Measurements from ENCODE around the gene ERICH2.
"Not testable (repeated sequence)": the region's sequence is repeated elsewhere in the genome, so short reads cannot be mapped to it uniquely, and the experiment has no call there.

Gene ERICH2, protein sequence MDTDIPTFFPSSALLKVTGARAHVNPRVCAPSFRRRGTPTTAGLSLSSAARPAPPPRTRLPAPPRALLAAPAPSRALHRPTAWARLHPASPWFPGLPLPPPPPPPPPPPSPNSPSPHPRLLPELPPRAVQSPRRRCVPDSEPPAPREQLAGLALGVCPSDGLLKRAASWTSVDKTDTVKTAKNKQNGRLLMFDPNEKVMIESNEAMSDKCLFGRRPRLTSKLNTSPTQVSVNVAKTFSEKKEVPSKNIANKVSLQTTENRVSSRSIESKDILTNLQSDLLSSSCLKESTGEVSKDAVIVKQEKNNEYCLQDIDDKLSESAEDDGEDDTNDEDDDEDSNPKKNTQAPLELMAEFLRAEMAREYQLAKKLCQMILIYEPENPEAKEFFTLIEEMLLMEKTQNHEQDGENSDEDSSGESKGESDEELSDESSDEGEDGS

DNA sequence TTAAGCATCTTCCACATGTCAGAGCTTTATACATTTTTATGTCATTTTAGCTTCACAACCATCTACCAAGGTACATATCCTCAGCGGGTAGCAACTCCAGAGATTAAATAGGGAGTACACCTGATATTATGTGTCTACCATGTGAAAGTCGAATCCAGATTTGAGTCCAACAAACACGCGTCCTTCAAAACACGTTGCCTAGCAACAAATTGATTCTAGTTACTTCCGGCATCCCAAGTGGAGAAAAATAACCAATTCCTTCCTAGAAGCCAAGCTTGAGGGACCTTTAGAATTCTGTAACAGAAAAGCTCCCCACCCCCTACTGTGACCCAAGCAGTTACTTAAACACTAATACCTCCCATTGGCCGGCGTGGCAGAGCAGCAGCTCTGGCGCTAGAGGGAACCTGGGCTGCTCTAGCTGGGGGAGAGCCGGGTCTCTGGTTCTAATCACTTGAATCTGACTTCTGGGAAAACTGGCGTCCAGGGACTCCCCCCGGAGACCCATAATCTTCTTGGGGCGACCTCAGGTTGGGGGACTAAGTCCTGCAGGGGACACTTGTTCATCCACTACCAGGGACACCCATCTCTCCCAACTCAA lies at the start of gene ERICH2:
TSS of gene ERICH2 (plus strand) at position 371 of the 598 bp plus-strand sequence. CDS start 304 bp downstream, outside the sequence.
- peak; percentile 31 to 47 for DNase-seq (ENCODE audit: low read depth in 2 of 2)
- peak within 1 kb of the TSS; percentile 56 to 58 for H3K4me3 ChIP-seq (replicated peaks in 1 of 2; ENCODE audit: low read depth in 2 of 2, low read length in 2 of 2)
- TF ChIP-seq, protein P1, sequence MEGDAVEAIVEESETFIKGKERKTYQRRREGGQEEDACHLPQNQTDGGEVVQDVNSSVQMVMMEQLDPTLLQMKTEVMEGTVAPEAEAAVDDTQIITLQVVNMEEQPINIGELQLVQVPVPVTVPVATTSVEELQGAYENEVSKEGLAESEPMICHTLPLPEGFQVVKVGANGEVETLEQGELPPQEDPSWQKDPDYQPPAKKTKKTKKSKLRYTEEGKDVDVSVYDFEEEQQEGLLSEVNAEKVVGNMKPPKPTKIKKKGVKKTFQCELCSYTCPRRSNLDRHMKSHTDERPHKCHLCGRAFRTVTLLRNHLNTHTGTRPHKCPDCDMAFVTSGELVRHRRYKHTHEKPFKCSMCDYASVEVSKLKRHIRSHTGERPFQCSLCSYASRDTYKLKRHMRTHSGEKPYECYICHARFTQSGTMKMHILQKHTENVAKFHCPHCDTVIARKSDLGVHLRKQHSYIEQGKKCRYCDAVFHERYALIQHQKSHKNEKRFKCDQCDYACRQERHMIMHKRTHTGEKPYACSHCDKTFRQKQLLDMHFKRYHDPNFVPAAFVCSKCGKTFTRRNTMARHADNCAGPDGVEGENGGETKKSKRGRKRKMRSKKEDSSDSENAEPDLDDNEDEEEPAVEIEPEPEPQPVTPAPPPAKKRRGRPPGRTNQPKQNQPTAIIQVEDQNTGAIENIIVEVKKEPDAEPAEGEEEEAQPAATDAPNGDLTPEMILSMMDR (IDR thresholded peaks at IDR 0.05; ENCODE audit: low read depth, low read length) = peak; percentile 29

DNA sequence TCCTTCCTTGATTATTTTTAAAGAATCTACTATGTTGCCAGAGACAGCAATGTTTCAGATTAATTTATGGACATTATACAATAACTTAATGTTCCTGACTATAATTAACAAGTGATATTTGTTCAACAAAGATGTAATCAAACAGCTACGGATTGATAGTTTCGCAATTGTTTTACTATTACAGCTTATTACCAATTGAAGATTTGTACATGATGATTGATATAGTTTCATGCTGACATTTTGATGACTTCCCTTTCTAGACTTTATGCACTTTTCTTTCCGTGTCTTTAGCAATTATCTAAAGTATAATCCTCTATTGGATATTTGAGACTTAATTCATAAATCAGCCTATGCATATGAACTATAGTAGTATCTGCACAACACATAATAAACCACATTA lies 48.5 kb upstream of the ERICH2 start:
- H3K4me3 ChIP-seq (replicated peaks in 1 of 2; ENCODE audit: low read depth in 2 of 2, low read length in 2 of 2) = no peak overlapping the region
- TF ChIP-seq, protein P1 (IDR thresholded peaks at IDR 0.05; ENCODE audit: low read depth, low read length) = no peak
- no peak for DNase-seq (ENCODE audit: low read depth in 2 of 2)

DNA sequence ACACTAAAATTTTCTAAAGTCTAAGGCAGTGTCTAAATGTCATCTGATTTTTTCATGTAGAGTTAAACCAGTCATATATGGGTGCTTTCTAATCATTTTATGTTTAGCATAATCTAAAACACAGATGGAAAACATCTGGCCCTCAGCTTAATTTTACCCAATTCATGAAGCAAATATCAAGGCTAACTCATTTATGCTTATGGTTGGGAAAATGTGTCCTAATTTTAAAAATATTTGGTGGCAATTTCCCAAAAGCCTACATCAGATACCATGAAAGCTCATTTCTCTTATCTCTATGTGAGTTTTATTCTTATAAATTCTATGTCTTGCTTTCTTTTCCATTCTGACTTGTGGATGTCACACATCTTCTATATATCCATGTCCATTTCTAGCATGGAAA lies 47.9 kb upstream of the ERICH2 start:
- DNase-seq (ENCODE audit: low read depth in 2 of 2) = no peak
- H3K4me3 ChIP-seq (replicated peaks in 1 of 2; ENCODE audit: low read depth in 2 of 2, low read length in 2 of 2) = no peak overlapping the region
- TF ChIP-seq, protein P1 (IDR thresholded peaks at IDR 0.05; ENCODE audit: low read depth, low read length) = no peak

DNA sequence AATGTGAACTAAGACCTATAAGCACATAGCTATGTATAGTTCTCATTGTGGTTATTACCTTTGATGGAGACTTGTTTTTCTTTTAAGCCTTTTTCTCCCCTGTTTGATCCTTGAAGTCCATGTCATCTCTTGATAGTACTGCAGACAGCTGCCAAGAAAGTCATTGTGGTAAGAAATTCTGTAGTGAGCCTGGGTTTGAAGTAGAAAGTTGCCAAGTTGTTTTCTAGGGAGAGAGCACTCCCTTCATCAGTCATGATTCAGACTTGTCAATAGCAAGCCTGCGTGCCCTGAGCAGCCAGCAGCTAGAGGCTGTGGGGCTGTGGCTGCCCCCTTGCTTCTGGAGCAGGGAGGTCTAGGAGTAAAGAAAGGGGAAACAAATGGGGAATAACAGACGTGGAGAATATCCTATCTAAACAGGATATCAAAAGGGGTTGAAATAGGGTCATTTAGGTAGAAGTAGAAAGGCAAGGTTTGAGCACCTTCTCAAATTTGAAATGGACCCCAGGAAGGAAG lies 46.7 kb upstream of the ERICH2 start:
- TF ChIP-seq, protein P1 (IDR thresholded peaks at IDR 0.05; ENCODE audit: low read depth, low read length) = no peak
- DNase-seq (ENCODE audit: low read depth in 2 of 2) = no peak

DNA sequence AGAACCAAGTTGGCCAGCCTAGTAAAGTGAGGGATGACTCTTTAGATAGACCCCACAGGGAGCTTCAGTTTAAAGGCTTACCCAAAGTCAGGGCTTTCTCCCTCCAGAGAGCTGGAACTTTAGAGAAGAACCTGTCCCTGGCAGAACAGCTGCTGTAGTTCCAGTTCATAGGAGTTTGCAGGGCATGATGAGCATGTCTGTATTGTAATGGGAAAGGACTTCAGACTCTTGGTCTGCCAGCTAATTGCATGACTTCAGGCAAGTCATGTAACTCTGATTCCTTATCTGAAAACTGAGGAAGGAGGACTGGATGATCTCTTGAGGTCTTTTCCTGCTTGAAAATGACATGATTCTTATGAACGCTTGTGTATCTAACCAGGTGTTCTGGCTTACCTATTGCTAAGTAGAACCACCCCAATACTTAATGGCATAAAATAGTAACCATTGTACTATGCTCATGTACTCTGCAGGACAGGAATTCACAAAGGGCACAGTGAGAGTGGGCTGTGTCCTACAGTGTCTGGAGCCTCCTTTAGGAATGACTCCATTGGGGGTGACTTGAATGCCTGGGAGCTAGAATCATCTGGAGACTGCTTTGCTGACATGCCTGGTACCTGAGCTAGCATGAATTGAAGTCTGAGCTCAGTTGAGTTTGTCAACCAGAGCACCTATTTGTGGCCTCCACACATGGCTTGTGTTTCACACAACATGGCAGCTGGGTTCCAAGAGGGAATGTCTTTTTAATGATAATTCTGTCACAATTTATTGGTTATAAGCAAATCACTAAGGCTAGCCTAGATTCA lies 36.2 kb upstream of the ERICH2 start:
- no peak overlapping the region for H3K4me3 ChIP-seq (replicated peaks in 1 of 2; ENCODE audit: low read depth in 2 of 2, low read length in 2 of 2)
- DNase-seq (ENCODE audit: low read depth in 2 of 2) = no peak
- TF ChIP-seq, protein P1 (IDR thresholded peaks at IDR 0.05; ENCODE audit: low read depth, low read length) = no peak

More for the DNA sequence above, 46.7 kb upstream of the ERICH2 start:
- H3K4me3 ChIP-seq (replicated peaks in 1 of 2; ENCODE audit: low read depth in 2 of 2, low read length in 2 of 2) = no peak overlapping the region

DNA sequence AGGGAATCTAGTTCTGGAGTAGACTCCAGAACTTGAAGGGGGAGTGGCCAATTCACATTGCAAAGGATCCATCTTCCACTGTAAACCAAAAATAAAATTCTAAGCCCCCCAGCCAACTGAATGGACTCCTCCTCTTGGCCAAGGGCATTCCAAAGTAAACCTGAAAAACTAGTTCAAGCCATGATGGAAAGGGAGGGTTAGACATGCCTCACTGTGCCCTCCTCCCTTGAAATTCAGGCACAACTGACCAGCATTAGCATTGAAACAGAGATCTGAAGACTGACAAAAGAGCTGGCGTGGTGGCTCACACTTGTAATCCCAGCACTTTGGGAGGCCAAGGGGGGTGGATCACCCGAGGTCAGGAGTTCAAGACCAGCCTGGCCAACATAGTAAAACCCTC lies 35.6 kb upstream of the ERICH2 start:
- H3K4me3 ChIP-seq (replicated peaks in 1 of 2; ENCODE audit: low read depth in 2 of 2, low read length in 2 of 2); DNase-seq (ENCODE audit: low read depth in 2 of 2): not testable (repeated sequence)

All from cardiac fibroblast (primary cell).